Sciatic nerve (tissue), 2 donors: ENCODE results near the gene IGFALS. TPM values are rescaled to one million over a fixed set of nuclear protein-coding genes. Genes with fewer than 3 reads are reported as not detected.

ENCODE experiments used
- ATAC-seq: fragments of 200-7000 bp; cut with Tn5 transposase; one replicate; pipeline ENCODE4 v1.9.1; 2020; ENCODE audit warnings: mild to moderate bottlenecking, moderate library complexity
- DNase-seq: peaks from one replicate; pipeline ENCODE4 v3.0.0-alpha.2; 2020; ENCODE audit warnings: low spot score
- intact Hi-C: fragments of 100-400 bp; cut with DNase I; formaldehyde crosslinking; loops from one replicate; pipeline ENCODE4 v1.14.2; 2022
- total RNA-seq: library from RNA; stranded (reverse); fragmentation: NEBNext Ultra II Directional; extraction: Animal tissue kit (Norgen Biotek cat#: 25700); gene quantifications from one replicate; pipeline ENCODE4 v1.2.1, GENCODE V29; 2021
- donor health status: DM: no; HTN: no; CAD: no.
- donor health status: DM: no; HTN: no; CAD: no.

IGFALS gene
- total RNA-seq, 1 donor from 2014 or later: 0.22 TPM

DNA sequence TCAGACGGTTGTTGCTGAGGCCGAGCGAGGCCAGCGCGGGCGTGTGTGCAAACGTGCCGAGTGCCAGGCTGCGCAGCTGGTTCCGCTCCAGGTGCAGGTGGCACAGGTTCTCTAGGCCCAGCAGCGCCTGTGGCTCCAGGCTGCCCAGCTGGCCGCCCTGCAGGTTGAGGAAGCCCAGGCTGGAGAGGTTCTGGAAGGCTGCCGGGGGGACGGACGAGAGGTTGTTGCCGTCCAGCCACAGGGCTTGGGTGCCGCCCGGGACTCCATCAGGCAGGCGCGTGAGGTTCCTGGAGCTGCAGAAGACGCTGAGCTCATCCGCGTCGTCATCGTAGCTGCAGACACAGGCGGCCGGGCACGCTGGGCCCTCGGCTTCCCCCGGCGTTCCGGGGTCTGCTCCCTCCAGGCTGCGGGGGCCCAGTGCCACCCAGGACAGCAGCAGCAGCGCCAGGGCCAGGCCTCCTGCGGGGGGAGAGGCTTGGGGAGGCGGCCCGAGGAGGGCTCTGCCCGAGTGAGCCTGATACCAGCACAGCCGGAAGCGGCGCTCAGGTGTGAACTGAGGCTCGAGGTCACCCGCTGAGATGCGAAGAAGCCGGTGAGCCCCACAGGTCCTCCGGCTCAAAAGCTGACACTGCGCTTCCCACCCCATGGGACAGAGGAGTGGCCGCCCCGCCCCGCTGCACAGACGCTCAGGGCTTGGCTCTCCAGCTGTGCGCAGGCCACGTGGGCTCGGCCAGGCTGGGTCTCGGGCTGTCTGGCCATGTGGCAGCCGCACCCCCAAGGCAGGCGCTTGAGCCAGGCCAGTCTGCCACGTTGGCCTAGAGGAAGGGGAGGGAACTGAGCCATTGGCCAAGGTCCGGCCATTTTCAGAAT, 1.3 kb downstream of the IGFALS start:
- DNase-seq (peak; percentile 58), ATAC-seq (no peak)
- intact Hi-C loops: no loop called here

DNA sequence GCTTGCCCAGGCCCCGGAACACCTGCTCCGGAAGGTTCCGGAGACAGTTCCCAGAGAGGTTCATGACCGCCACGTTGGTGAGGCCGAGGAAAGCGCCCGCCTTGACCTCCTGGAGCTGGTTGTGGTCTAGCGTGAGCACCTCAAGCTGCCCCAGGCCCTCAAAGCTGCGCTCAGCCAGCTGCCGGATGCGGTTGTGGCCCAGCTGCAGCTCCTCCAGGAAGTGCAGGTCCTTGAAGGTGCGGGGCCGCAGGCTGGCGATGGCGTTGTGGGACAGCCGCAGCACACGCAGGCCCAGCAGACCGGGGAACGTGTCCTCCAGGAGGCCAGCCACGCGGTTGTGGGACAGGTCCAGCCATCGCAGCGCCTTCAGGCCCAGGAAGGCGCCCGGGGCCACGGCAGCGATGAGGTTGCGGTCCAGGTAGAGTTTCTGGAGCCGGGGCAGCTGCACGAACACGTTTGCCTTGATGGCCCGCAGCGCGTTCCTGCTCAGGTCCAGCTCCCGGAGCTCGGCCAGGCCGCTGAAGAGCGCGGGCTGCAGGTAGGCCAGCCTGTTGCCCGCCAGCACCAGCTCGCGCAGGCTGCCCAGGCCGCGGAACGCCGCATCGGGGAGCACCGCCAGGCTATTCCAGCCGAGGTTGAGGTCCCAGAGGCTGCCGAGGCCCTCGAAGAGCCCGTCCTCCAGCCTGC, 2.1 kb downstream of the IGFALS start:
- intact Hi-C loops: no loop called here
- DNase-seq (no peak), ATAC-seq (no peak)

DNA sequence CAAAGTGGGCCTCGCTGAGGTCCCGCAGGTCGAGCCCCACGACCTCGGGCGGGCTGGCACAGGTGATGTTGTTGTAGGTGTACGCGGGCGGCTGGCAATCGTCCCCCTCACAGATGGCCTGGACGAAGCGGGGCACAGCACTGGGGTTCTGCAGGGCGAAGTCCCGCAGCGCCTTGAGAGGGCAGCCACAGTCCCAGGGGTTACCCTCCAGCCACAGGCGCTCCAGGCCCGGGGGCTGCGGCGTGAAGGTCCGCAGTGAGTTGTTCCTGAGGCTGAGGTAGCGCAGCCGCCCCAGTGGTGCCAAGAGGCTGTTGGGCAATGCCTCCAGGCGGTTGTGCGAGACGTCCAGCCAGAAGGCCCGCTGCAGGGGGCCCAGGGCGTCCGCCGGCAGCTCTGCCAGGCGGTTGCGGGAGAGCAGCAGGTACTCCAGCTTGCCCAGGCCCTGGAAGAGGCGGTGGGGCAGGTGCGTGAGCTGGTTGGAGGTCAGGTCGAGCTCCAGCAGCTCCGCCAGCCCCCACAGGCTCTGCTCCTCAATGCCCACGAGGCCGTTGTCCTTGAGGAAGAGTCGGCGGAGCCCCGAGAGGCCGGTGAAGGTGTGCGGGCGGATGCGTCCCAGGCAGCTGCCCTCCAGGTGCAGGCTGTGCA, 2.8 kb downstream of the IGFALS start:
- intact Hi-C loops: no loop called here
- no peak for ATAC-seq
- DNase-seq: no peak

GRCh38 chr16:1790261-1790610, 3.3 kb downstream of the IGFALS start:
- intact Hi-C loops: no loop called here
- no peak for ATAC-seq
- peak; percentile 53 for DNase-seq

GRCh38 chr16:1789643-1790045, 3.9 kb downstream of the IGFALS start:
- intact Hi-C loops: no loop called here
- ATAC-seq: no peak
- peak; percentile 55 for DNase-seq

- ATAC-seq (no peak), DNase-seq (peak; percentile 56)
- intact Hi-C loops: no loop called here
Observed at GRCh38 chr16:1788708-1789100, 4.8 kb downstream of the IGFALS start.

GRCh38 chr16:1788095-1788707, 5.3 kb downstream of the IGFALS start:
- intact Hi-C loops: no loop called here
- DNase-seq (peak; percentile 56), ATAC-seq (no peak)

- intact Hi-C loops: no loop called here
- peak; percentile 56 for DNase-seq
- no peak for ATAC-seq
Observed at GRCh38 chr16:1787322-1788094, 6.0 kb downstream of the IGFALS start.

DNA sequence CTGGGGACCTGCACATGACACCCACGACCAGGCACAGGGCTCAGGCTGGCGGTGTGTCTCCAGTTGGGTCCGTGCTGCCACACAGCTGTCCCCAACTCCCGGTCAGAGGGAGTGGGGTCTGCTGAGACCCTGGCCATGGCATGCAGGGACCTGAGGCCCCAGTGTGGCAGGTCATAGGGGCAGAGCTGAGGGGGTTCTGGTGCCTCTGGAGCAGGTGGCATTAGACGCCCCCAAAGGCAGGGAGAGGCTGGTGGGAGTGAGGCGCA, 6.5 kb downstream of the IGFALS start:
- intact Hi-C loops: no loop called here
- DNase-seq: no peak
- ATAC-seq: no peak

DNA sequence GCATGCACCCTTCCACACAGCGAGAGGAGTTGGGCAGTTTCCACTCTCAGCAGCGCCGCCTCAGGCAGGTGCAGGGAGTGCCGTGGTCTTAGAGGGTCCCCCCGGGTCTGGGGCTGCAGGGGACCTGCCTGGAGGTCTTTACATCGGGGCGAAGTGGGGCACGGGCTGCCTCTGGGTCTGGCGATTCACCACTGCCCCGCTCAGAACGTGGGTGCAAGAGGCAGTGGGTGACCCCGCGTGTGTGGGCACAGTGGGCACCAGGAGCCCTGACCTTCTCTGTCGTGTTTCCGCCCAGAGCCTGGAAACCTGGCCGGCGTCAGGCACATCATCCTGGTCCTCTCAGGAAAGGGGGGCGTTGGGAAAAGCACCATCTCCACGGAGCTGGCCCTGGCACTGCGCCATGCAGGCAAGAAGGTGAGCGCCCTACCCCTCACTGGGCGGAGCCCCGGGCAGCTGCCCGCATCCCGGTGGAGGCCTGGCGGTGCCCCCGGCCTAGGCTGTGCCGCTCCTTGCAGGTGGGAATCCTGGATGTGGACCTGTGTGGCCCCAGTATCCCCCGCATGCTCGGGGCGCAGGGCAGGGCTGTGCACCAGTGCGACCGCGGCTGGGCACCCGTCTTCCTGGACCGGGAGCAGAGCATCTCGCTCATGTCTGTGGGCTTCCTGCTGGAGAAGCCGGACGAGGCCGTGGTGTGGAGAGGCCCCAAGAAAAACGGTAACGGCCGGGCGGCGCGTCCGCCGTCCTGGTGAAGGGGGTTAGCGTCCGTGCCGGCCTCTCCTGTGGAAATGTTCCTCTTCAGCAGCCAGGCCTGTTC, 7.1 kb downstream of the IGFALS start:
- ATAC-seq (no peak), DNase-seq (peak; percentile 58)
- intact Hi-C loops: no loop called here

- DNase-seq (peak; percentile 57), ATAC-seq (no peak)
- intact Hi-C loops: no loop called here
Observed at GRCh38 chr16:1785846-1786170, 7.7 kb downstream of the IGFALS start.

GRCh38 chr16:1784977-1785845, 8.3 kb downstream of the IGFALS start:
- intact Hi-C loops: no loop called here
- DNase-seq (peak; percentile 56), ATAC-seq (no peak)

DNA sequence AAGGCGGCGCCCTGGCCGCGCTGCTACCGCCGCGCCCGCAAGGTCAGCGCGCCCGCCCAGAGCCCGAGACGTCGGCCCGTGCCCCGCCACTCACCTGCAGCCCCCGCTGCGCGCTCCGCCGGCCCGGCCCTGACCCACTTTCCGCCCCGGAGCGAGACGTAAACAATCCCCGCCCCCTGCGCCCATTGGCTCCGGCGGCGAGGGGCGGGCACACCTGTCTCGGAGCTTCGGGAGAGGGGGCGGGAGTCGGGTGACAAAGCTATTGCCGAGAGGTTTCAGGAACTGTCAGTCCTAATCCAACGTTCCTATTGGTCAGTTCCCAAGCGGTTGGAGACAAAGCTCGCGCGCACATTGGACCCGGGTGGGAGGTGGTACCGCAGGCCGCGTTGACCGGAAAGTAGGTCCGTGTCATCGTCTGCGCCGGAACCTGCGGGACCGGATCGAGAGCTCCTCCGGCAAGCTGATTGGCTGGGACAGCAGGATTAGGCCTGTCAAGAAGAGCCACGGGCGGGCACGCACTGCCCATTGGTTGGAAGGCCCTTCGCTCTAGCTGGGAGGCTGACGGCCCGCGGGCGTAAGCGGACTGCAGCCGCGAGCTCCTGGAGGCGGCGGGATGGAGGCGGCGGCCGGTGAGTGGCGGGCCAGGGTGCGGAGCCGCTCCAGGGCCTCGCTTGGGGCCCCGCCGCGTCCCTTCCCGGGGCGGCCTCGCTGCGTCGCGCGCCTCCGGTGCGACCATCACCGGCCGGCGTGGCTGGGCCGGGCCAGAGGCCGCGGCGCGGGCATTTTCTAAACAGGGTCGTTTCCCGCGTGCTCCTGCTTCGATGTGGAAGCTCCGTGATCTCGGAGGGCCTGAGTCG, 10.9 kb downstream of the IGFALS start, which contains the start of the genes NUBP2 and SPSB3:
Gene NUBP2, plus strand, starts transcription at position 553 of the 857 bp plus-strand sequence. Its CDS starts 61 bp downstream, at position 614.
Gene SPSB3, minus strand, starts transcription at position 164 of the 857 bp plus-strand sequence. CDS start 1,088 bp downstream, outside the sequence.
- DNase-seq (peak; percentile 99), ATAC-seq (peak; percentile 98)
- intact Hi-C loops: no loop called here

GRCh38 chr16:1781758-1782407, 11.6 kb downstream of the IGFALS start:
- no peak for ATAC-seq
- intact Hi-C loops: no loop called here
- DNase-seq: no peak

DNA sequence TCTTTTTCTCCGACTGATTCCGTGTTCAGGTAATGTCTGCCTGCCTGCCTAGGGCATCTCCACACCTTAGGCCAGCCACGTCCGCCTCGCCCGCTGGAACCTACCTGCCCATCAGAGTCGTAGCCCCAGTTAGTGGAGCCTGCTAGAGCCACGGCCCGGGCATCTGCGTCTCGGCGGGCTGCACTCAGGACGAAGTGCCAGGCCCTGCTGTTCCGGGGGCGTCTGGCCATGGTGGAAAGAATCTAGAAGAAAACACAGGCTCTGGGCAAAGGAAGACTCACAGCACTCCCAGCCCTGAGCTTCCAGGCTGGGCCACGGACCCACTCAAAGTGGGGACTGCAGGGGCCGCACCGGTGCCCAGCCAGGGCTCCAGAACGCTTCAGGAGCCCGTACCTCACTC, 12.3 kb downstream of the IGFALS start:
- DNase-seq (no peak), ATAC-seq (no peak)
- intact Hi-C loops: no loop called here

GRCh38 chr16:1780677-1781072, 12.8 kb downstream of the IGFALS start:
- intact Hi-C loops: no loop called here
- DNase-seq (no peak), ATAC-seq (no peak)
